CD14-positive monocyte (primary cell): ENCODE measurements around the gene TTC12. TPM values are rescaled to one million over a fixed set of nuclear protein-coding genes. Genes with fewer than 3 reads are reported as not detected.

Source experiments
- DNase-seq, 3 donors: peaks; one replicate each; pipeline ENCODE4 v3.0.0-alpha.2; 2011 to 2022
- H2AFZ ChIP-seq: 2 replicates; pipeline ENCODE4 v1.6.0; 2012; ENCODE audit warnings: mild to moderate bottlenecking, low read depth, low read length, inconsistent platforms; ENCODE audit not compliant: insufficient read depth, poor library complexity, severe bottlenecking
- H3K27ac ChIP-seq, 2 donors: 1 replicate in 1 of 2; 2 replicates in 1 of 2; pipeline ENCODE4 v1.5.1; 2012 to 2013; ENCODE audit warnings: low read length in 2 of 2, control low read depth in 1 of 2, inconsistent platforms in 1 of 2, low read depth in 1 of 2, mild to moderate bottlenecking in 1 of 2
- H3K27me3 ChIP-seq, 2 donors: one replicate each; pipeline versions ENCODE4 v1.6.0 to v1.6.1; 2011 to 2013; ENCODE audit warnings: low read length in 2 of 2; ENCODE audit not compliant: control insufficient read depth in 2 of 2, insufficient read depth in 2 of 2
- H3K36me3 ChIP-seq, 2 donors: replicated peaks in 1 of 2; 1 replicate in 1 of 2; 2 replicates in 1 of 2; pipeline versions ENCODE4 v1.5.1 to v1.6.1; 2012 to 2013; ENCODE audit warnings: low read length in 2 of 2, control low read depth in 1 of 2, inconsistent platforms in 1 of 2, mild to moderate bottlenecking in 1 of 2; ENCODE audit not compliant: insufficient read depth in 2 of 2, control insufficient read depth in 1 of 2
- H3K4me1 ChIP-seq, 2 donors: 1 replicate in 1 of 2; 2 replicates in 1 of 2; pipeline versions ENCODE4 v1.5.1 to v1.6.1; 2012 to 2013; ENCODE audit warnings: low read length in 2 of 2, control low read depth in 1 of 2, inconsistent platforms in 1 of 2, mild to moderate bottlenecking in 1 of 2, moderate library complexity in 1 of 2; ENCODE audit not compliant: insufficient read depth in 2 of 2, control insufficient read depth in 1 of 2
- H3K4me2 ChIP-seq: replicated peaks from 2 replicates; pipeline ENCODE3; 2012; ENCODE audit warnings: low read length, moderate library complexity, mild to moderate bottlenecking; ENCODE audit not compliant: poor library complexity, severe bottlenecking; ENCODE audit errors: extremely low read depth
- H3K4me3 ChIP-seq, 3 experiments: fragments of 200-600 bp in 1 of 3; sonication (generic) in 1 of 3; replicated peaks in 1 of 3; 1 replicate in 2 of 3; 2 replicates in 1 of 3; pipeline ENCODE4 v1.5.1; 2011 to 2013; ENCODE audit warnings: low read length in 3 of 3, mild to moderate bottlenecking in 3 of 3, control low read depth in 2 of 3, low read depth in 2 of 3, inconsistent platforms in 1 of 3, moderate library complexity in 1 of 3
- H3K79me2 ChIP-seq: 2 replicates; pipeline ENCODE4 v1.6.0; 2012; ENCODE audit warnings: mild to moderate bottlenecking, control low read depth, inconsistent platforms, low read length, moderate library complexity; ENCODE audit not compliant: insufficient read depth
- H3K9ac ChIP-seq: 2 replicates; pipeline ENCODE4 v1.6.0; 2017; ENCODE audit warnings: low read length, mild to moderate bottlenecking; ENCODE audit not compliant: insufficient read depth, poor library complexity, severe bottlenecking
- H3K9me3 ChIP-seq, 2 donors: replicated peaks in 1 of 2; 1 replicate in 1 of 2; 2 replicates in 1 of 2; pipeline versions ENCODE4 v1.5.1 to v1.6.1; 2012 to 2013; ENCODE audit warnings: low read length in 2 of 2, control low read depth in 1 of 2; ENCODE audit not compliant: control insufficient read depth in 1 of 2, insufficient read depth in 1 of 2
- H4K20me1 ChIP-seq: 2 replicates; pipeline ENCODE4 v1.6.0; 2012; ENCODE audit warnings: mild to moderate bottlenecking, low read length, control low read depth, moderate library complexity; ENCODE audit not compliant: insufficient read depth
- H3K27ac Mint-ChIP-seq, 7 donors: one replicate each; pipeline ENCODE4 v1.8.0; 2020; ENCODE audit warnings: mild to moderate bottlenecking in 7 of 7, mixed read lengths in 7 of 7, moderate library complexity in 6 of 7, inconsistent platforms in 2 of 7
- H3K27me3 Mint-ChIP-seq, 3 donors: one replicate each; pipeline ENCODE4 v1.8.0; 2021 to 2022; ENCODE audit warnings: low read depth in 3 of 3, mild to moderate bottlenecking in 3 of 3, mixed read lengths in 3 of 3, moderate library complexity in 3 of 3, inconsistent platforms in 1 of 3
- H3K36me3 Mint-ChIP-seq, 2 donors: one replicate each; pipeline ENCODE4 v1.8.0; 2020; ENCODE audit warnings: mixed read lengths in 2 of 2, inconsistent platforms in 1 of 2, mild to moderate bottlenecking in 1 of 2
- H3K4me1 Mint-ChIP-seq: one replicate; pipeline ENCODE4 v1.8.0; 2020; ENCODE audit warnings: mild to moderate bottlenecking, mixed read lengths
- H3K4me3 Mint-ChIP-seq, 2 donors: one replicate each; pipeline ENCODE4 v1.8.0; 2020; ENCODE audit warnings: mild to moderate bottlenecking in 2 of 2, mixed read lengths in 2 of 2, moderate library complexity in 1 of 2
- H3K9me3 Mint-ChIP-seq, 7 donors: one replicate each; pipeline ENCODE4 v1.8.0; 2020 to 2022; ENCODE audit warnings: mixed read lengths in 7 of 7, mild to moderate bottlenecking in 6 of 7, moderate library complexity in 6 of 7, inconsistent platforms in 2 of 7
- CTCF ChIP-seq: fragments of 200-600 bp; IDR thresholded peaks from one replicate; pipeline ENCODE4 v1.8.0; 2022; ENCODE audit warnings: antibody characterized with exemption, mild to moderate bottlenecking
- WGBS: methylation state at CpG from one replicate; pipeline ENCODE4 v1.1.5; 2013; ENCODE audit warnings: missing lambda C conversion rate; ENCODE audit not compliant: insufficient coverage; 5-methylcytosine and 5-hydroxymethylcytosine counted together
- intact Hi-C, 2 donors: fragments of 100-400 bp; cut with micrococcal nuclease; formaldehyde crosslinking; loops; one replicate each; pipeline versions ENCODE4 v1.15.0 to v1.15.1; 2023
- polyA plus RNA-seq, 3 donors: library from polyadenylated mRNA; depleted of rRNA in 1 of 3; unstranded in 2 of 3; stranded (reverse) in 1 of 3; fragments of 300-500 nt in 2 of 3; fragments of >200 nt in 1 of 3; fragmentation: Illumina TruSeq in 2 of 3; gene quantifications; 1 replicate in 2 of 3; 2 replicates in 1 of 3; pipeline ENCODE4 v1.2.3, GENCODE V29; 2012 to 2021

TTC12 gene
- polyA plus RNA-seq, 3 donors, result 1.7 to 3.0 (median 2.4) TPM

GRCh38 chr11:113334183-113334582 is 19.8 kb downstream of the TTC12 start:
- H3K4me3 Mint-ChIP-seq, result no peak overlapping the region

DNA sequence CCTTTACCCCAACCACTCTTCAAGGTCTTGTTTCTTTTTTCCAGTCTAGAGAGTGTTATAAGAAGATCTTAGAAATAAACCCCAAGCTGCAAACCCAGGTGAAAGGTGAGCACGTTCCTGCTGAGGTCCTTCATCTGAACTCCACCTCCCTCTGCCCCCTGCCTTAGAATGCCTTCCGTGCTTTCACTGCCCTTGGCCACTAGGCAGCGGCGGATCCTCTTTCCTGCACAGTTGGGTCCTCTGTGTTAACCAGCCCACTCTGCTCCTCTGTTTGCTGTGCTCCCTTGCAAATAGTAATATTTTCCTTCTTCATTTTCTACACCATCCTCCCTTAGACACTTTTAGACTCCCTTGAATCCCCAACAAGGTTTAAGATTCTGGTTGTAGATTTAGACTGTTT is 24.3 kb downstream of the TTC12 start:
- Histone ChIP-seq H2AFZ (no peak overlapping the region), H3K79me2 (no peaks in the 10 kb centered on the region), H3K36me3 (peaks cover 0 to 2% of the 10 kb centered on the region in 2 donors), H3K4me3 (no peak overlapping the region), H3K9ac (no peak overlapping the region), H3K27ac (no peak overlapping the region), H3K9me3 (no peaks in the 10 kb centered on the region), H3K4me1 (no peaks in the 10 kb centered on the region), H4K20me1 (no peaks in the 10 kb centered on the region), H3K27me3 (no peaks in the 10 kb centered on the region), H3K4me2 (no peak overlapping the region)
- no peak overlapping the region for H3K27ac Mint-ChIP-seq
- peaks cover 11 to 19% of the 10 kb centered on the region in 2 donors for H3K36me3 Mint-ChIP-seq
- TF ChIP-seq CTCF, result no peak
- intact Hi-C loops, result no loop called here
- H3K4me1 Mint-ChIP-seq, result no peaks in the 10 kb centered on the region
- no peaks in the 10 kb centered on the region for H3K27me3 Mint-ChIP-seq
- H3K4me3 Mint-ChIP-seq, result no peak overlapping the region
- WGBS, result 100% methylated on average over 3 of the region's 4 CpGs
- DNase-seq, result no peak
- H3K9me3 Mint-ChIP-seq, result peaks cover 0 to 5% (median 0%) of the 10 kb centered on the region in 7 donors

More at GRCh38 chr11:113334183-113334582, 19.8 kb downstream of the TTC12 start:
- peaks cover 0 to 5% (median 0%) of the 10 kb centered on the region in 7 donors for H3K9me3 Mint-ChIP-seq
- Histone ChIP-seq H3K4me2 (no peak overlapping the region), H3K9ac (no peak overlapping the region), H3K36me3 (no peaks in the 10 kb centered on the region), H4K20me1 (no peaks in the 10 kb centered on the region), H3K4me3 (no peak overlapping the region), H3K9me3 (no peaks in the 10 kb centered on the region), H2AFZ (no peak overlapping the region), H3K27me3 (no peaks in the 10 kb centered on the region), H3K27ac (no peak overlapping the region), H3K79me2 (no peaks in the 10 kb centered on the region), H3K4me1 (no peaks in the 10 kb centered on the region)
- WGBS, result 100% methylated on average over 1 of the region's 1 CpG
- H3K27ac Mint-ChIP-seq, result no peak overlapping the region
- no peaks in the 10 kb centered on the region for H3K4me1 Mint-ChIP-seq
- H3K27me3 Mint-ChIP-seq, result peaks cover 0 to 3% (median 0%) of the 10 kb centered on the region in 3 donors
- no peak for DNase-seq
- H3K36me3 Mint-ChIP-seq, result peaks cover 7% of the 10 kb centered on the region in 2 donors
- no peak for TF ChIP-seq CTCF
- intact Hi-C loops, result no loop called here
